Heart left ventricle (tissue), 16 donors: ENCODE measurements around the gene SULF2. TPM values are rescaled to one million over a fixed set of nuclear protein-coding genes. Genes with fewer than 3 reads are reported as not detected.

Experiments
- ATAC-seq, 4 donors: fragments of 200-7000 bp; cut with Tn5 transposase; one replicate each; pipeline ENCODE4 v1.9.1; 2020 to 2022; ENCODE audit warnings: moderate library complexity in 4 of 4, mild to moderate bottlenecking in 3 of 4, moderate number of reproducible peaks in 1 of 4
- DNase-seq, 5 donors: peaks; one replicate each; pipeline ENCODE4 v3.0.0-alpha.2; 2020
- H3K27ac ChIP-seq, 12 donors: fragments of 200-600 bp; sonication (generic) in 4 of 12; one replicate each; pipeline versions ENCODE4 v1.5.0 to v1.8.0; 2016 to 2022; ENCODE audit warnings: mild to moderate bottlenecking in 2 of 12
- H3K27me3 ChIP-seq, 9 donors: fragments of 200-600 bp; sonication (generic) in 2 of 9; one replicate each; pipeline versions ENCODE4 v1.5.1 to v1.8.0; 2016 to 2022; ENCODE audit warnings: mild to moderate bottlenecking in 3 of 9
- H3K36me3 ChIP-seq, 9 donors: fragments of 200-600 bp; sonication (generic) in 2 of 9; one replicate each; pipeline versions ENCODE4 v1.5.0 to v1.8.0; 2018 to 2022; ENCODE audit warnings: mild to moderate bottlenecking in 2 of 9
- H3K4me1 ChIP-seq, 12 donors: fragments of 200-600 bp; sonication (generic) in 4 of 12; one replicate each; pipeline versions ENCODE4 v1.5.0 to v1.8.0; 2016 to 2022; ENCODE audit warnings: mild to moderate bottlenecking in 3 of 12
- H3K4me3 ChIP-seq, 12 donors: fragments of 200-600 bp; sonication (generic) in 4 of 12; one replicate each; pipeline versions ENCODE4 v1.5.0 to v1.8.0; 2017 to 2022; ENCODE audit warnings: mild to moderate bottlenecking in 9 of 12, moderate library complexity in 4 of 12
- H3K9me3 ChIP-seq, 12 donors: fragments of 200-600 bp; sonication (generic) in 4 of 12; one replicate each; pipeline versions ENCODE4 v1.5.0 to v1.8.0; 2016 to 2022; ENCODE audit warnings: mild to moderate bottlenecking in 1 of 12
- POLR2A ChIP-seq, 2 donors: fragments of 450-650 bp; IDR thresholded peaks; one replicate each; pipeline ENCODE4 v1.6.1; 2017; ENCODE audit warnings: antibody characterized with exemption in 2 of 2, mild to moderate bottlenecking in 2 of 2, moderate library complexity in 2 of 2
- WGBS, 4 donors: extraction: QIAGEN DNeasy Blood & Tissue Kit in 2 of 4; methylation state at CpG; one replicate each; pipeline versions ENCODE4 v1.1.5 to v1.1.7; 2013 to 2018; 5-methylcytosine and 5-hydroxymethylcytosine counted together
- intact Hi-C, 10 donors: fragments of 100-400 bp; cut with DNase I; formaldehyde crosslinking; loops; one replicate each; pipeline versions ENCODE4 v1.11.1 to v1.14.2; 2022
- polyA plus RNA-seq, 2 donors: library from polyadenylated mRNA; stranded (reverse); fragments of 200-250 nt; gene quantifications; one replicate each; pipeline ENCODE4 v1.2.3, GENCODE V29; 2013
- total RNA-seq, 9 donors: library from RNA; depleted of rRNA in 2 of 9; stranded (reverse); fragments of >200 nt in 2 of 9; fragmentation: NEBNext Ultra II Directional in 3 of 9; extraction: Animal tissue kit (Norgen Biotek cat#: 25700) in 3 of 9; gene quantifications; one replicate each; pipeline versions ENCODE4 v1.1.0 to v1.2.4, GENCODE V29; 2016 to 2023
- TF ChIP-seq, protein P1 (sequence below), 12 donors: fragments of 200-600 bp; sonication (generic) in 4 of 12; IDR thresholded peaks; one replicate each; pipeline versions ENCODE4 v1.5.0 to v1.8.0; 2018 to 2022; ENCODE audit warnings: antibody characterized with exemption in 12 of 12, mild to moderate bottlenecking in 5 of 12
- donor health status: ischemic (EF 13 %, LVEDD 7.1; RV severe dilation, severe dysfunction).
- donor health status: healthy with polysubstance abuse.
- donor health status: DM: no; HTN: yes; CAD: no.
- donor health status: DM: no; HTN: no; CAD: no.
- donor health status: ischemic (EF 25% LVEDD 6.9; RV normal size, moderate dysfunction).
- donor health status: ischemic (EF 25% LVEDD 5.7; RV mildly dilated, moderate dysfunction).
- donor health status: healthy.
- donor health status: DM: yes; HTN: yes; CAD: no.
- donor health status: ischemic (EF 35%, LVEDD 5.7; RV mildly dilated, moderate dysfunction).
- donor health status: nonischemic (EF 11% LVEDD 7.7; RV severe dilation, severe dysfunction).
- donor health status: DM: yes; HTN: yes; CAD: no.
- donor health status: PGD.
- donor health status: ischemic (EF 29% LVEDD 5.4; RV normal size, mild dysfunction).
- donor health status: nonischemic (EF 23%, LVEDD 6.1; RV moderate dilation, normal function).

Gene SULF2
- total and polyA plus RNA-seq, 11 donors, result 16.7 to 51.5 (median 28.5) TPM

DNA sequence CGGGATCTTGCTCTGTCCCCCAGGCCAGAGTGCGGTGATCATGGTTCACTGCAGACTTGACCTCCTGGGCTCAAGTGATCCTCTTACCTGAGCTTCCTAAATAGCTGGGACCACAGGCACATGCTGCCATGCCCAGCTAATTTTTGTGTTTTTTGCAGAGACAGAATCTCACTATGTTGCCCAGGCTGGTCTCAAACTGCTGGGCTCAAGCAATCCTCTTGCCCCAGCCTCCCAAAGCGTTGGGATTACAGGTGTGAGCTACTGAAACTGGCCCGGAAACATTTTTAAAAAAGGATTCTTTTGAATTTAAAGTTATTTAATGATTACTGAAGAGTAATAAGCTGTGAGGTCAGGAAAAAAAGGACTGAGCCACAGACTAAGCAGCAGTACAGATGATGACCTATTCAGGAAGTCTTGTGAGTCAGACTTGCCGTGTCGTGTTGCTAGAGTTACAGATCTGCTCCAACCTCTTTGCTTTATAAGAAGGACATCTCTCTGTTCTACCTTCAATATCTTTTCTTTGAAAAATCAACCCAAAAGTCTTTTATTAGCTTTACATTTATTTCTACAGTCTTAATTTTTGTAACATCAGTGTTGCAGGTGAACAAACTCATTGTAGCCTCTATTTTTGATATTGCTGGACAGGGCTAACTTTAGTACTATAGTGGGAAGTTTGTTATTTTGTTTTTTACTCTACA, 174.9 kb downstream of the SULF2 start:
- Histone ChIP-seq H3K9me3 (no peaks in the 10 kb centered on the region), H3K36me3 (no peaks in the 10 kb centered on the region), H3K4me1 (peaks cover 0 to 70% (median 27%) of the 10 kb centered on the region in 12 donors), H3K27ac (peak overlapping the region in 7 of 12 donors; percentile 1 to 74 (median 16)), H3K4me3 (no peak overlapping the region), H3K27me3 (no peaks in the 10 kb centered on the region)
- peak; percentile 76 to 91 (median 88) for ATAC-seq
- intact Hi-C loops, result loop anchor here in 4 of 10 donors (5.0 to 10.0 kb wide), 3 partner anchors 33 to 108 kb away; partner anchors contain the start of gene NCOA3 (in 3 of the 4)
- peak in 3 of 5 donors; percentile 34 to 71 (median 39) for DNase-seq
- WGBS, 4 donors, result 53 to 64% (median 62%) methylated on average over 6 of the region's 6 CpGs
- no peak for TF ChIP-seq POLR2A (IDR thresholded peaks at IDR 0.05)
- TF ChIP-seq, protein P1, sequence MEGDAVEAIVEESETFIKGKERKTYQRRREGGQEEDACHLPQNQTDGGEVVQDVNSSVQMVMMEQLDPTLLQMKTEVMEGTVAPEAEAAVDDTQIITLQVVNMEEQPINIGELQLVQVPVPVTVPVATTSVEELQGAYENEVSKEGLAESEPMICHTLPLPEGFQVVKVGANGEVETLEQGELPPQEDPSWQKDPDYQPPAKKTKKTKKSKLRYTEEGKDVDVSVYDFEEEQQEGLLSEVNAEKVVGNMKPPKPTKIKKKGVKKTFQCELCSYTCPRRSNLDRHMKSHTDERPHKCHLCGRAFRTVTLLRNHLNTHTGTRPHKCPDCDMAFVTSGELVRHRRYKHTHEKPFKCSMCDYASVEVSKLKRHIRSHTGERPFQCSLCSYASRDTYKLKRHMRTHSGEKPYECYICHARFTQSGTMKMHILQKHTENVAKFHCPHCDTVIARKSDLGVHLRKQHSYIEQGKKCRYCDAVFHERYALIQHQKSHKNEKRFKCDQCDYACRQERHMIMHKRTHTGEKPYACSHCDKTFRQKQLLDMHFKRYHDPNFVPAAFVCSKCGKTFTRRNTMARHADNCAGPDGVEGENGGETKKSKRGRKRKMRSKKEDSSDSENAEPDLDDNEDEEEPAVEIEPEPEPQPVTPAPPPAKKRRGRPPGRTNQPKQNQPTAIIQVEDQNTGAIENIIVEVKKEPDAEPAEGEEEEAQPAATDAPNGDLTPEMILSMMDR (IDR thresholded peaks at IDR 0.05), result no peak

DNA sequence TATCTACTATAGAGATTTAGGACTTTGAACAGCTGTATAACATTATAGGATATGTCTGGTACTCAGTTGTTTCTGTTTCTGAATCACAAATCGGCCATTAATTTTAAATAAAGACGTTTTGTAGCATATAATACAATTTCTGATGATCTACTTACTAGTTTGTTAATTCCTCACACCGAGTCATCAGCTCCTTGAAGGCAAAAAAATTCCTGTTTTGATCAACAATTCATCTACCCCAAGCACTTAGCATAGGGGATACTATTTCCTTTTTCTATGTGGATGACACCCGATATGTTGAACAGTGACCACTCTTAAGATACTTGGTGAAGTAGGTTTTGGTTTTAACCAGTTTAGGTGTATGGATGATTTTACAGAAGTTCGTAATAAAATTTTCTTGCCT, 176.3 kb downstream of the SULF2 start:
- no peaks in the 10 kb centered on the region for H3K27me3 ChIP-seq
- 84 to 95% (median 93%) methylated on average over 5 of the region's 5 CpGs for WGBS, 4 donors
- intact Hi-C loops, result no loop called here
- H3K36me3 ChIP-seq, result no peaks in the 10 kb centered on the region
- ATAC-seq (no peak), DNase-seq (no peak)
- no peak for TF ChIP-seq POLR2A (IDR thresholded peaks at IDR 0.05)
- TF ChIP-seq, protein P1 (IDR thresholded peaks at IDR 0.05), result no peak
- H3K9me3 ChIP-seq, result peaks cover 0 to 2% (median 0%) of the 10 kb centered on the region in 12 donors
- no peak overlapping the region for H3K4me3 ChIP-seq
- H3K4me1 ChIP-seq, result peaks cover 0 to 72% (median 22%) of the 10 kb centered on the region in 12 donors
- no peak overlapping the region for H3K27ac ChIP-seq
